Coronary artery (tissue), 2 donors: ENCODE data around the gene SLC26A4.

Source experiments
- DNase-seq: peaks from one replicate; pipeline ENCODE4 v3.0.0-alpha.2; 2017; ENCODE audit warnings: low spot score
- H3K27ac ChIP-seq, 2 donors: fragments of 200-600 bp; sonication (generic); one replicate each; pipeline ENCODE4 v1.5.1; 2016 to 2019
- H3K4me3 ChIP-seq: fragments of 200-600 bp; sonication (generic); 2 replicates; pipeline ENCODE4 v1.5.1; 2016; ENCODE audit warnings: mild to moderate bottlenecking, moderate library complexity
- TF ChIP-seq, protein P1 (sequence below): fragments of 200-600 bp; sonication (generic); IDR thresholded peaks from one replicate; pipeline ENCODE4 v1.5.1; 2019; ENCODE audit warnings: antibody characterized with exemption

SLC26A4 gene

DNA sequence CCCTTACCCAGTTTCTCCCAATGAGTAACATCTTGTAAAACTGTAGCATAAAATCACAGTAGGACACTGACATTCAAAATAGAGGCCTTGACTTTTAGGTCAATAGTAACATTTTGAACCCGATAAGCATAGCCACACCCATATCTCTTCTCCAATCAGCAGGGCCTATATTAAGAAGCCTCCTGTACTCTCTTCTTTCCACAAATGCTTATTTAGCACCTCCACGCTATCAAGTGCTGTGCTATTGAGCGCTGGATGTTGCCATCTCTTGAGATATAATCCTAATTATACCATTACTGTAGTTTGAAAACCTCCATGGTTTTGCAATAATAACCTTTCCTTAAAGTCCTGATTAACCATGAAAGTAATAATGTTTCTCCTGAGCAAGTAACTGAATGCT lies 43.2 kb downstream of the SLC26A4 start:
- H3K27ac ChIP-seq, result no peak overlapping the region
- TF ChIP-seq, protein P1, sequence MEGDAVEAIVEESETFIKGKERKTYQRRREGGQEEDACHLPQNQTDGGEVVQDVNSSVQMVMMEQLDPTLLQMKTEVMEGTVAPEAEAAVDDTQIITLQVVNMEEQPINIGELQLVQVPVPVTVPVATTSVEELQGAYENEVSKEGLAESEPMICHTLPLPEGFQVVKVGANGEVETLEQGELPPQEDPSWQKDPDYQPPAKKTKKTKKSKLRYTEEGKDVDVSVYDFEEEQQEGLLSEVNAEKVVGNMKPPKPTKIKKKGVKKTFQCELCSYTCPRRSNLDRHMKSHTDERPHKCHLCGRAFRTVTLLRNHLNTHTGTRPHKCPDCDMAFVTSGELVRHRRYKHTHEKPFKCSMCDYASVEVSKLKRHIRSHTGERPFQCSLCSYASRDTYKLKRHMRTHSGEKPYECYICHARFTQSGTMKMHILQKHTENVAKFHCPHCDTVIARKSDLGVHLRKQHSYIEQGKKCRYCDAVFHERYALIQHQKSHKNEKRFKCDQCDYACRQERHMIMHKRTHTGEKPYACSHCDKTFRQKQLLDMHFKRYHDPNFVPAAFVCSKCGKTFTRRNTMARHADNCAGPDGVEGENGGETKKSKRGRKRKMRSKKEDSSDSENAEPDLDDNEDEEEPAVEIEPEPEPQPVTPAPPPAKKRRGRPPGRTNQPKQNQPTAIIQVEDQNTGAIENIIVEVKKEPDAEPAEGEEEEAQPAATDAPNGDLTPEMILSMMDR, result no peak
- no peak for DNase-seq
- H3K4me3 ChIP-seq, result no peak overlapping the region

- no peak for DNase-seq
- Histone ChIP-seq H3K4me3 (no peak overlapping the region), H3K27ac (no peak overlapping the region)
- TF ChIP-seq, protein P1, result no peak
These were observed 48.3 kb downstream of the SLC26A4 start for GRCh38 chr7:107708956-107709355.

DNA sequence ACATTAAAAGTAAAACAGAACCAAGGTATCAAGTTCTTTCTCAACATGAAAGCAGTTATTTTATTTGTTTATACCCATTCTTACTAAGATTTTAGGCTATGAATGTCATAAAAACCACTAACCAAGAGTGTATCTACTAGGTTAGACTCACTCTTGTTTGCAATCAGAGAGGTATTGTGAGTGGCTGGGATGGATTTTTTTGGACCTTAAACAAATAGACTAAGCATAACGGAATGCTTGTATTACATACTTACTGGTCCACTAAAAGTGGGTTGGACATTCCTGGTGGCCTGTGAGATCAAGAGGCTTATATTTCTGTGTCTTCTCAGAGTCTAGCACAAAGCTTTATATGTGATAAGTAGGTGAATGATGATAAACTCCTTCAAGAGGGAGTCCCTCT lies 50.7 kb downstream of the SLC26A4 start:
- DNase-seq, result no peak
- H3K27ac ChIP-seq, result no peak overlapping the region
- no peak overlapping the region for H3K4me3 ChIP-seq
- TF ChIP-seq, protein P1, result no peak

GRCh38 chr7:107712025-107712424 lies 51.4 kb downstream of the SLC26A4 start:
- TF ChIP-seq, protein P1, result no peak
- Histone ChIP-seq H3K4me3 (no peak overlapping the region), H3K27ac (no peak overlapping the region)
- no peak for DNase-seq

- Histone ChIP-seq H3K4me3 (no peak overlapping the region), H3K27ac (no peak overlapping the region)
- TF ChIP-seq, protein P1, result no peak
- no peak for DNase-seq
These were observed 52.3 kb downstream of the SLC26A4 start for GRCh38 chr7:107712896-107713295.

DNA sequence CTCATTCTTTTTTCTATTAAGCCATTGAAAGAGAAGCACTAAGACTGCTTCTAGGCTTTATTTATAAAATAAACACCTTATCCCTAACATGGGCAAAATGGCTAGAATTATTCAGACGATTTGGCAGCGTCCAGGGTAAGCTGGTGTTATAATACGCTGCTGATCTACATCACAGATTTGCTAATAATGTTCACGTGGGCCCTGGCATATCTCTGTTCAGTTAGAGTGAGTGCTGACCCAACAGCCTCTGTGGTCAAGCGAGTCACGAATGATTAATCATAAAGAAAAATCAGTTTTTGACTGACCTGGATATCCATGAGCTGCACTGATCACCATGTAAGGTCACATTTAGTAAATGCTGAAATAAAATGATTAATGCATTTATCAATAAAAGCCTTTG lies 54.9 kb downstream of the SLC26A4 start:
- Histone ChIP-seq H3K27ac (no peak overlapping the region), H3K4me3 (no peak overlapping the region)
- TF ChIP-seq, protein P1, result no peak
- DNase-seq, result no peak

- Histone ChIP-seq H3K27ac (no peak overlapping the region), H3K4me3 (no peak overlapping the region)
- TF ChIP-seq, protein P1, result no peak
- DNase-seq, result no peak
These were observed 58.0 kb downstream of the SLC26A4 start for GRCh38 chr7:107718456-107719193.
